ENCODE results near the gene CCNB1IP1. TPM values are rescaled to one million over a fixed set of nuclear protein-coding genes. Genes with fewer than 3 reads are reported as not detected.
A peak's percentile ranks its signal among the peaks of the same experiment; 100 is the strongest.

Gene CCNB1IP1
- total RNA-seq, 2 donors from 2014 or later = 34.6 to 47.8 TPM

GRCh38 chr14:20356422-20356821 is 23.3 kb upstream of the CCNB1IP1 start:
- WGBS = 87% methylated on average over 3 of the region's 3 CpGs

GRCh38 chr14:20350860-20351259 is 17.8 kb upstream of the CCNB1IP1 start:
- Histone ChIP-seq H3K4me1 (replicated peaks) (no peaks in the 10 kb centered on the region), H3K36me3 (peaks cover 0 to 7% of the 10 kb centered on the region in 2 donors), H3K4me3 (no peak overlapping the region), H3K27ac (no peak overlapping the region), H3K27me3 (replicated peaks; ENCODE audit: insufficient read depth) (no peaks in the 10 kb centered on the region), H3K9me3 (no peaks in the 10 kb centered on the region)
- DNase-seq (ENCODE audit: low spot score) = no peak
- intact Hi-C loops (cut with DNase I) = no loop called here
- TF ChIP-seq CTCF (IDR thresholded peaks at IDR 0.05) (peak in 1 of 4 experiments; percentile 4), POLR2A (IDR thresholded peaks at IDR 0.05) (no peak)

More at GRCh38 chr14:20356422-20356821, 23.3 kb upstream of the CCNB1IP1 start:
- no peaks in the 10 kb centered on the region for H3K9me3 ChIP-seq
- H3K27ac ChIP-seq = no peak overlapping the region
- H3K4me1 ChIP-seq (replicated peaks) = no peaks in the 10 kb centered on the region
- peaks cover 0 to 7% of the 10 kb centered on the region in 2 donors for H3K36me3 ChIP-seq
- TF ChIP-seq POLR2AphosphoS5 (IDR thresholded peaks at IDR 0.05) (no peak), CTCF (IDR thresholded peaks at IDR 0.05) (no peak), POLR2A (IDR thresholded peaks at IDR 0.05) (no peak)
- H3K4me3 ChIP-seq = no peak overlapping the region
- no peaks in the 10 kb centered on the region for H3K27me3 ChIP-seq (replicated peaks; ENCODE audit: insufficient read depth)
- intact Hi-C loops (cut with DNase I) = no loop called here
- DNase-seq (ENCODE audit: low spot score) = no peak

DNA sequence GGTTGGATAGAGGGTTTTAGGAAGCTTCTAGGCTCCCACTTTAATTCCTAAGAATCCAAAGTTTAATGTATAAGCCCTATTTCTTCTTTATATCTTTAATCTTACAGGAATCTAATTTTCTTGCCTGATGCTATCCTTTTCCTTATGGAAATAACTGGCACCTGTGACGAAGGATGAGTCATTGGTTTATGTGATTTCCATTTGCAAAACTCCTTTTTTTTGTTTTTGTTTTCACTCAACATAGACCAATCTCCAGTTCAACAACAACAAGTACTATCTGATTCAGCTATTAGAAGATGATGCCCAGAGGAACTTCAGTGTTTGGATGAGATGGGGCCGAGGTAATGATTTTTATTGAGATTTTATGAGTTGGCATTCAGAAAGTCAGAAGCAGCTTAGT is 17.2 kb upstream of the CCNB1IP1 start:
- Histone ChIP-seq H3K27ac (no peak overlapping the region), H3K9me3 (no peaks in the 10 kb centered on the region), H3K4me1 (replicated peaks) (no peaks in the 10 kb centered on the region), H3K4me3 (no peak overlapping the region), H3K27me3 (replicated peaks; ENCODE audit: insufficient read depth) (no peaks in the 10 kb centered on the region), H3K36me3 (peaks cover 0 to 7% of the 10 kb centered on the region in 2 donors)
- no peak for TF ChIP-seq POLR2AphosphoS5 (IDR thresholded peaks at IDR 0.05)
- no peak for TF ChIP-seq CTCF (IDR thresholded peaks at IDR 0.05)
- no peak for TF ChIP-seq POLR2A (IDR thresholded peaks at IDR 0.05)
- intact Hi-C loops (cut with DNase I) = no loop called here
- no peak for DNase-seq (ENCODE audit: low spot score)
- WGBS = 72% methylated on average over 2 of the region's 2 CpGs

- intact Hi-C loops (cut with DNase I) = no loop called here
- H3K36me3 ChIP-seq = peaks cover 0 to 5% of the 10 kb centered on the region in 2 donors
- no peak overlapping the region for H3K27ac ChIP-seq
- no peak for TF ChIP-seq POLR2AphosphoS5 (IDR thresholded peaks at IDR 0.05)
- TF ChIP-seq CTCF (IDR thresholded peaks at IDR 0.05) = no peak
- TF ChIP-seq POLR2A (IDR thresholded peaks at IDR 0.05) = no peak
- H3K4me3 ChIP-seq = no peak overlapping the region
- 97% methylated on average over 3 of the region's 3 CpGs for WGBS
- no peaks in the 10 kb centered on the region for H3K4me1 ChIP-seq (replicated peaks)
- no peaks in the 10 kb centered on the region for H3K27me3 ChIP-seq (replicated peaks; ENCODE audit: insufficient read depth)
- no peak for DNase-seq (ENCODE audit: low spot score)
- no peaks in the 10 kb centered on the region for H3K9me3 ChIP-seq
These were observed 14.7 kb upstream of the CCNB1IP1 start for GRCh38 chr14:20347747-20348146.

DNA sequence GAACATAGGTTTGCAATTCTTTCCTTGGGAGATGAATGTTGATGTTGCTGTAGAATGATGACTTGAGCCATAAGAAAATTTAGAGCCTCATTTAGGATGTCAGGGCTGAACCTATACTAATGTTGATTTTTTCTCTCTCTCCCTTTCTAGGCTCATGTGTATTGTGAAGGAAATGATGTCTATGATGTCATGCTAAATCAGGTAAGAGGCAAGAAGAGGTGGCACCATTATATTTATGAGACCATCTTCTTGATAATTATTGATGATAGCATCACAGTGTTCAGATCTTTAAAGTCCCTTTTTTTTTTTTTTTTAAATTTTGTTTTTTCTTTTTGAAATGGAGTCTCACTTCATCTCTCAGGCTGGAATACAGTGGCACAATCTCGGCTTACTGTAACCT is 13.6 kb upstream of the CCNB1IP1 start:
- TF ChIP-seq POLR2A (IDR thresholded peaks at IDR 0.05) (no peak), CTCF (IDR thresholded peaks at IDR 0.05) (no peak), POLR2AphosphoS5 (IDR thresholded peaks at IDR 0.05) (no peak)

More for the DNA sequence above, 13.6 kb upstream of the CCNB1IP1 start:
- intact Hi-C loops (cut with DNase I) = no loop called here
- Histone ChIP-seq H3K4me1 (replicated peaks) (no peaks in the 10 kb centered on the region), H3K36me3 (no peaks in the 10 kb centered on the region), H3K27me3 (replicated peaks; ENCODE audit: insufficient read depth) (no peaks in the 10 kb centered on the region), H3K9me3 (no peaks in the 10 kb centered on the region), H3K27ac (no peak overlapping the region), H3K4me3 (no peak overlapping the region)
- 95% methylated on average over 1 of the region's 1 CpG for WGBS
- DNase-seq (ENCODE audit: low spot score) = no peak

Data from prostate gland (tissue), 2 donors.